ENCODE data around the gene CDHR2. TPM values are rescaled to one million over a fixed set of nuclear protein-coding genes. Genes with fewer than 3 reads are reported as not detected.

CDHR2 gene
- total and polyA plus RNA-seq, 8 donors, result 0.13 to 18.7 (median 9.7) TPM

DNA sequence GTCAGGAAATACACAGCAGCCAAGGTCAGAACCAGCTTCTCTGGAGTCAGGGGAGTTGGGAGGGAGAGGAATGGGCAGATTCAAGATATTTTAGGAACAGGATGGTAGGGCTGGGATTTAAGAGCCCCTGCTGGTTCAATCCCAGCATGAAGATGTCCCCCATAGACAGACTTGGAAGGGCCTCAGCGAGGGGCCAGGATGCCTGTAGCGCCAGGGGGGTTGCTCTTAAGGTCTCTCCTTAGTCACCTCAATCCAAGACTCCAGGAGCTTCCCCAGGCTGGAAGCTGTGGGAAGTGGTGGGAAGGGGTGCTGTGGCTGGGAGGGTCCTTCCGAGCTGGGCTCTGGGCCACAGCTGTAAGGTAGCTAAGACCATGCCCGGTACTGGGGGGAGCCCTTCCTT lies 90.1 kb downstream of the CDHR2 start:
- H3K36me3 ChIP-seq, result no peaks in the 10 kb centered on the region
- WGBS, 5 donors, result 42 to 76% (median 65%) methylated on average over 3 to 4 of the region's 4 CpGs
- intact Hi-C loops (cut with DNase I; ENCODE audit: low total_unique reads), result no loop called here
- no peak for DNase-seq
- no peak overlapping the region for H3K4me3 ChIP-seq
- TF ChIP-seq POLR2A (IDR thresholded peaks at IDR 0.05), result no peak
- no peak for TF ChIP-seq POLR2AphosphoS5 (IDR thresholded peaks at IDR 0.05)
- no peak for TF ChIP-seq EP300 (IDR thresholded peaks at IDR 0.05)
- TF ChIP-seq CTCF (IDR thresholded peaks at IDR 0.05), result no peak
- H3K27ac ChIP-seq, result no peak overlapping the region
- H3K27me3 ChIP-seq, result peaks cover 0 to 27% (median 10%) of the 10 kb centered on the region in 3 donors
- H3K4me1 ChIP-seq, result no peaks in the 10 kb centered on the region
- no peaks in the 10 kb centered on the region for H3K9me3 ChIP-seq

GRCh38 chr5:176639981-176640380 lies 90.8 kb downstream of the CDHR2 start:
- no peak overlapping the region for H3K4me3 ChIP-seq
- no peaks in the 10 kb centered on the region for H3K9me3 ChIP-seq
- peaks cover 0 to 22% (median 6%) of the 10 kb centered on the region in 3 donors for H3K27me3 ChIP-seq
- H3K36me3 ChIP-seq, result no peaks in the 10 kb centered on the region
- no peaks in the 10 kb centered on the region for H3K4me1 ChIP-seq
- whole genome bisulfite sequencing, 5 donors, result 47 to 65% (median 56%) methylated on average over 4 of the region's 4 CpGs
- intact Hi-C loops (cut with DNase I; ENCODE audit: low total_unique reads), result no loop called here
- no peak for DNase-seq
- TF ChIP-seq CTCF (IDR thresholded peaks at IDR 0.05) (no peak), POLR2AphosphoS5 (IDR thresholded peaks at IDR 0.05) (no peak), EP300 (IDR thresholded peaks at IDR 0.05) (no peak), POLR2A (IDR thresholded peaks at IDR 0.05) (no peak)
- no peak overlapping the region for H3K27ac ChIP-seq

GRCh38 chr5:176640616-176641015 lies 91.5 kb downstream of the CDHR2 start:
- Histone ChIP-seq H3K9me3 (no peaks in the 10 kb centered on the region), H3K36me3 (no peaks in the 10 kb centered on the region), H3K27ac (no peak overlapping the region), H3K4me3 (no peak overlapping the region), H3K27me3 (peaks cover 0 to 16% (median 0%) of the 10 kb centered on the region in 3 donors), H3K4me1 (no peaks in the 10 kb centered on the region)
- no peak for DNase-seq
- intact Hi-C loops (cut with DNase I; ENCODE audit: low total_unique reads), result no loop called here
- 62 to 70% (median 69%) methylated on average over 4 of the region's 4 CpGs for WGBS, 5 donors
- TF ChIP-seq EP300 (IDR thresholded peaks at IDR 0.05) (no peak), POLR2AphosphoS5 (IDR thresholded peaks at IDR 0.05) (no peak), CTCF (IDR thresholded peaks at IDR 0.05) (no peak), POLR2A (IDR thresholded peaks at IDR 0.05) (no peak)

DNA sequence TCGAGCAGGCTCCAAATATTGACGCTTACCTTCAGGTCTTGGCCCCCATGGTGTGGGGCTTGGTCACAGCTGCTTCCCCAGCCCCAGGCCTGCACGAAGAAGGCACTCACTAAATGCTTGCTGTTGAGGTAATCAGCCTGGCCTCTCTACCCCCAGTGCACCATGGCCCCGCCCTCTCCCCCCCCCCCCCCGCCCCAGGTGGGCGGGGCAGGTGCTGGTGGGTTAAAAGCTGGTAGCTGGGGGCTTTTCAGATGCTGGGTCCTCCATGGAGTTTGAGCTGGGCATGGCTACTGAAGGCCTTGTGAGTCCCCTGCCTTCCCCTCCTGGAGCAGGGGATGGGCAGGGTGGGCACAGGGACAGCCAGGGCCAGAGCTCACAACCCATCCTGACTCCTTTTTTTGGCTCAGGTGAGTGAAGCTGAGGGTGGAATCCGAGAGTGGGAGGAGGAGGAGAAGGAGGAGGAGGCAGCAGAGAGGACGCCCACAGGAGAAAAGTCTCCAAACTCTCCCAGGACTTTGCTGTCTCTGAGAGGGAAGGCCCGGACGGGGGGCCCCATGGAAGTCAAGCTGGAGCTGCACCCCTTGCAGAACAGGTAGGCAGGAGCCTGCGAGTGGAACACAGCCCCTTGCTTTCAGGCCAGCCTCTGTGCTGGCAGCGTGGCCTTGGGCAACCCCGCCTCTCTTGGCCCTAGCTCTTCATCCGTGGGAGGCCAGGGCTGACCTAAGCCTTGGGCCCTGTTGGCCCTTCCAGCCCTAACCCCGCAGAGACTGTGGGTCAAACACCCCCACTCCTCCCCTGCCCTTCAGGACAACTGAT lies 93.7 kb downstream of the CDHR2 start:
- TF ChIP-seq POLR2A (IDR thresholded peaks at IDR 0.05) (no peak), EP300 (IDR thresholded peaks at IDR 0.05) (no peak), CTCF (IDR thresholded peaks at IDR 0.05) (no peak), POLR2AphosphoS5 (IDR thresholded peaks at IDR 0.05) (no peak)
- 47 to 63% (median 53%) methylated on average over 8 to 15 of the region's 15 CpGs for WGBS, 5 donors
- Histone ChIP-seq H3K9me3 (no peaks in the 10 kb centered on the region), H3K27me3 (no peaks in the 10 kb centered on the region), H3K4me3 (no peak overlapping the region), H3K4me1 (peaks cover 2 to 12% (median 10%) of the 10 kb centered on the region in 4 donors), H3K27ac (no peak overlapping the region), H3K36me3 (no peaks in the 10 kb centered on the region)
- no peak for DNase-seq
- intact Hi-C loops (cut with DNase I; ENCODE audit: low total_unique reads), result no loop called here

Measured in stomach (tissue), 9 donors.